CD4-positive, alpha-beta T cell treated with Interleukin-2 at 100 ng/mL for 4 hours (primary cell): ENCODE data around the gene DSN1.
A peak's percentile ranks its signal among the peaks of the same experiment; 100 is the strongest.

ENCODE experiments used
- DNase-seq: peaks from one replicate; pipeline ENCODE4 v3.0.0-alpha.2; 2020; ENCODE audit warnings: low spot score

DSN1 gene

GRCh38 chr20:36754656-36755222, 18.8 kb downstream of the DSN1 start:
- peak; percentile 67 for DNase-seq

GRCh38 chr20:36752582-36752981, 21.0 kb downstream of the DSN1 start:
- no peak for DNase-seq

GRCh38 chr20:36745927-36746659, 27.5 kb downstream of the DSN1 start, which contains the start of gene NDRG3:
NDRG3 (minus strand) TSS chr20:36746090; CDS start chr20:36721735, 24,355 bp downstream.
- peak; percentile 95 for DNase-seq

- DNase-seq = peak; percentile 19
Observed at GRCh38 chr20:36745234-36745926, 28.2 kb downstream of the DSN1 start.

GRCh38 chr20:36744764-36745191, 28.8 kb downstream of the DSN1 start:
- no peak for DNase-seq

- DNase-seq = no peak
Observed at GRCh38 chr20:36744243-36744642, 29.3 kb downstream of the DSN1 start.

GRCh38 chr20:36742558-36742957, 31.0 kb downstream of the DSN1 start:
- DNase-seq = no peak

- DNase-seq = no peak
Observed at GRCh38 chr20:36741072-36741471, 32.5 kb downstream of the DSN1 start.

GRCh38 chr20:36737183-36737499, 36.4 kb downstream of the DSN1 start:
- no peak for DNase-seq

GRCh38 chr20:36736451-36737182, 36.9 kb downstream of the DSN1 start:
- DNase-seq = no peak

- no peak for DNase-seq
Observed at GRCh38 chr20:36732456-36732855, 41.1 kb downstream of the DSN1 start.

GRCh38 chr20:36728986-36729385, 44.6 kb downstream of the DSN1 start:
- DNase-seq = no peak

GRCh38 chr20:36726168-36726567, 47.4 kb downstream of the DSN1 start:
- no peak for DNase-seq

- DNase-seq = no peak
Observed at GRCh38 chr20:36720510-36720909, 53.1 kb downstream of the DSN1 start.

GRCh38 chr20:36717657-36718056, 55.9 kb downstream of the DSN1 start:
- DNase-seq = peak; percentile 27

- no peak for DNase-seq
Observed at GRCh38 chr20:36717021-36717420, 56.5 kb downstream of the DSN1 start.

GRCh38 chr20:36712775-36713174, 60.8 kb downstream of the DSN1 start:
- no peak for DNase-seq

GRCh38 chr20:36709126-36709525, 64.4 kb downstream of the DSN1 start:
- no peak for DNase-seq

GRCh38 chr20:36703530-36703929, 70.0 kb downstream of the DSN1 start:
- no peak for DNase-seq
